Ascending aorta (tissue), 2 donors: Measurements from ENCODE around the gene NELFB. TPM values are rescaled to one million over a fixed set of nuclear protein-coding genes. Genes with fewer than 3 reads are reported as not detected.

Experiments used
- DNase-seq, 2 donors: peaks; one replicate each; pipeline ENCODE4 v3.0.0-alpha.2; 2019; ENCODE audit warnings: low spot score in 2 of 2
- H3K27ac ChIP-seq, 2 donors: fragments of 200-600 bp; sonication (generic); one replicate each; pipeline ENCODE4 v1.5.1; 2016 to 2017; ENCODE audit warnings: mild to moderate bottlenecking in 1 of 2
- H3K27me3 ChIP-seq: fragments of 200-600 bp; sonication (generic); one replicate; pipeline ENCODE4 v1.5.1; 2017
- H3K36me3 ChIP-seq, 2 donors: fragments of 200-600 bp; sonication (generic); one replicate each; pipeline ENCODE4 v1.5.1; 2016
- H3K4me1 ChIP-seq, 2 donors: fragments of 200-600 bp; sonication (generic); one replicate each; pipeline ENCODE4 v1.5.1; 2016 to 2017; ENCODE audit warnings: mild to moderate bottlenecking in 1 of 2
- H3K4me3 ChIP-seq, 2 donors: fragments of 200-600 bp; sonication (generic); one replicate each; pipeline ENCODE4 v1.5.1; 2016 to 2017; ENCODE audit warnings: mild to moderate bottlenecking in 1 of 2
- H3K9me3 ChIP-seq, 2 donors: fragments of 200-600 bp; sonication (generic); one replicate each; pipeline ENCODE4 v1.5.1; 2016
- CTCF ChIP-seq, 3 experiments: fragments of 200-600 bp in 2 of 3; fragments of 450-650 bp in 1 of 3; sonication (generic) in 2 of 3; IDR thresholded peaks; one replicate each; pipeline ENCODE4 v1.5.1; 2016 to 2019; ENCODE audit warnings: antibody characterized with exemption in 3 of 3, mild to moderate bottlenecking in 1 of 3, moderate library complexity in 1 of 3
- intact Hi-C: fragments of 100-400 bp; cut with DNase I; formaldehyde crosslinking; loops from one replicate; pipeline ENCODE4 v1.15.1; 2023
- total RNA-seq: library from RNA; depleted of rRNA; stranded (reverse); fragments of >200 nt; gene quantifications from one replicate; pipeline ENCODE4 v1.1.0, GENCODE V29; 2016

NELFB gene
- total RNA-seq, 1 donor from 2014 or later = 71.7 TPM

- Histone ChIP-seq H3K27ac (peak overlapping the region; percentile 79 to 81), H3K36me3 (peaks cover 28 to 40% of the 10 kb centered on the region in 2 donors), H3K4me3 (peak overlapping the region in 1 of 2 donors; percentile 63), H3K9me3 (no peaks in the 10 kb centered on the region), H3K27me3 (no peaks in the 10 kb centered on the region), H3K4me1 (peaks cover 4 to 21% of the 10 kb centered on the region in 2 donors)
- intact Hi-C loops = loop anchor here (2.0 kb wide), 1 partner anchor 21 kb away; the partner anchor contains the start of gene NELFB
- TF ChIP-seq CTCF (IDR thresholded peaks at IDR 0.05) = no peak
- no peak for DNase-seq
Measured at GRCh38 chr9:137275588-137276472, 20.7 kb downstream of the NELFB start.

GRCh38 chr9:137276473-137277328 lies 21.6 kb downstream of the NELFB start:
- Histone ChIP-seq H3K36me3 (peaks cover 28 to 43% of the 10 kb centered on the region in 2 donors), H3K27ac (peak overlapping the region; percentile 79 to 81), H3K4me3 (peak overlapping the region; percentile 55 to 63), H3K27me3 (no peaks in the 10 kb centered on the region), H3K9me3 (no peaks in the 10 kb centered on the region), H3K4me1 (peaks cover 4 to 16% of the 10 kb centered on the region in 2 donors)
- DNase-seq = peak; percentile 33 to 85
- intact Hi-C loops = loop anchor here (2.0 kb wide), 1 partner anchor 22 kb away; the partner anchor contains the start of gene NELFB
- TF ChIP-seq CTCF (IDR thresholded peaks at IDR 0.05) = no peak

GRCh38 chr9:137277329-137278041 lies 22.4 kb downstream of the NELFB start, which contains the start of gene TOR4A:
TSS of gene TOR4A (plus strand) at chr9:137277726. CDS start at chr9:137278690, 964 bp downstream.
- Histone ChIP-seq H3K4me3 (peak within 1 kb of the TSS; percentile 55 to 63), H3K9me3 (no peaks in the 10 kb centered on the region), H3K27ac (peak within 1 kb of the TSS; percentile 79 to 81), H3K27me3 (no peaks in the 10 kb centered on the region), H3K36me3 (peaks cover 22 to 38% of the 10 kb centered on the region in 2 donors), H3K4me1 (peaks cover 4 to 12% of the 10 kb centered on the region in 2 donors)
- intact Hi-C loops = loop anchor here (2.0 kb wide), 1 partner anchor 23 kb away; the partner anchor contains the start of gene NELFB
- DNase-seq = peak; percentile 63 to 91
- TF ChIP-seq CTCF (IDR thresholded peaks at IDR 0.05) = peak in 1 of 3 experiments; percentile 17

GRCh38 chr9:137278061-137278701 lies 23.1 kb downstream of the NELFB start:
- DNase-seq = no peak
- H3K27ac ChIP-seq = peak overlapping the region; percentile 79 to 81
- H3K36me3 ChIP-seq = peaks cover 15 to 31% of the 10 kb centered on the region in 2 donors
- intact Hi-C loops = no loop called here
- H3K9me3 ChIP-seq = no peaks in the 10 kb centered on the region
- no peaks in the 10 kb centered on the region for H3K27me3 ChIP-seq
- peaks cover 4 to 12% of the 10 kb centered on the region in 2 donors for H3K4me1 ChIP-seq
- H3K4me3 ChIP-seq = peak overlapping the region; percentile 55 to 63
- no peak for TF ChIP-seq CTCF (IDR thresholded peaks at IDR 0.05)
